ENCODE results near the gene XRCC4.

XRCC4 gene

DNA sequence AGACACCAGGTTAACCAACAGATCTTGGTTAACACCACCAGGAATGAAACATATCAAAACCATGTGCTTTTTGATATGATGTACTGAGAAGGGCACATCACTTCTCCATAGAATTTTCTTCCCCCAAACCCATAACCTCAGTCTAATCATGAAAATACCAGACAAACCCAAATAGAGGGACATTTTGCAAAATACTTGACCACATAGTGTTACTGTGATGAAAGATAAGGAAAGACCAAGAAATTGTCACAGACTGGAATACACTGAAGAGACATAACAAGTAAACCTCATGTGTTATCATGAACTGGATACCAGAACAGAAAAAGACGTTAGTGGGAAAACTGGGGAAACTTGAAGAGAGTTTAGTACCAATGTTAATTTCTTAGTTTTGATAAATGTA is 319.3 kb downstream of the XRCC4 start:
- no peak for DNase-seq

DNA sequence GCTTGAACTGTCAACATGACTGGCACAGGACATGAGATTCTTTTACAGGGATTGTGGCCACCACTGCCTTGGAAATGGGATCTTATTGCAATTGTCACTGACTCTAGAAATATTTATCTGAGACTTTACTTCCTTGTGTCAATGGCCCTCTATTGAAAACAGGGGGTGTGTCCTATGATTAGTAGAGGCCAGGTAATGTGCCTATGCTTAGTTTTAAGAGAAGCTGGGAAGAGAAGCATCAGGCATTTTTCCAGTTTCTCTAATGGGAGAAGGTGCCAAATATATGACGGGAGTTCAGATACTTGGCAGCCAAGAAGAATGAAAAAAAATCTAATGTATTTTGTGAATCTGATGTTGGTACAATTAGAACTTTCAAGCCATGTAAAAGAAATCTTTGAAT is 320.3 kb downstream of the XRCC4 start:
- no peak for DNase-seq

DNA sequence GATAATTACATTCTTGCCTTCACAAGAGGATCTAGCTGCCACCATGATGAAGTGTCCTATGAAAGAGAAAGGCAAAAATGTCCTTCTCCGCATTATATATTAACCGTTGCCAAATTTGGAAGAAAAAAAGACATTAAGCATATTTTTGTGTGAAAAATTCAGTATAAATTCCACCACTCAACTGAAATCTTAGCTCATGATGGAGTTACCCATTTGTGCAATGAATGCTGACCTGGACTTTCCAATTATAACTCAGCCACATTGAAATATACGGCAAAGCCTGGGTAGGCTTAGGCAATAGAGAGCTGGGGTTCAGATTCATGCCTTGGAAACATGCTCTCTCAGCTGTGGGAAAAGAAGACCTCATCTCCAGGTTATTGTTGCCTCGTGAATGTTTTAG is 322.9 kb downstream of the XRCC4 start:
- DNase-seq, result no peak

DNA sequence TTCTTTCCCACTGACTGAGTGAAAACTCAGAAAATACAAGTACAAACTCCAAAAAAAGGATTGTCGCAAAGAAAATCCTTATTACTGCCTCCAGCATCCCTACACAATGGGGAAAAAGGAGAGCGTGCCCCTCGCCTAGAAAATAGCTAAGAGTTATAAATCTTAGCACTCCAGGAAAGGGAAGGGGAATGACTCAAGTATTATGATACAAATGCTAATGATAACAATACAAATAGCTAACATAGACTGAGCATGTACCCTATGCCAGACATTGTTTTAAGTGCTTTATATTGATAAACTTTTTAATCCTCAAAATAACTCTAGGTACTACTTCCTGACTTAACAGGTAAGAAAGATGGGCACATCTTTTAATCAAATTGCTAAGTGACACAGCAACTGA is 323.4 kb downstream of the XRCC4 start:
- DNase-seq, result no peak

DNA sequence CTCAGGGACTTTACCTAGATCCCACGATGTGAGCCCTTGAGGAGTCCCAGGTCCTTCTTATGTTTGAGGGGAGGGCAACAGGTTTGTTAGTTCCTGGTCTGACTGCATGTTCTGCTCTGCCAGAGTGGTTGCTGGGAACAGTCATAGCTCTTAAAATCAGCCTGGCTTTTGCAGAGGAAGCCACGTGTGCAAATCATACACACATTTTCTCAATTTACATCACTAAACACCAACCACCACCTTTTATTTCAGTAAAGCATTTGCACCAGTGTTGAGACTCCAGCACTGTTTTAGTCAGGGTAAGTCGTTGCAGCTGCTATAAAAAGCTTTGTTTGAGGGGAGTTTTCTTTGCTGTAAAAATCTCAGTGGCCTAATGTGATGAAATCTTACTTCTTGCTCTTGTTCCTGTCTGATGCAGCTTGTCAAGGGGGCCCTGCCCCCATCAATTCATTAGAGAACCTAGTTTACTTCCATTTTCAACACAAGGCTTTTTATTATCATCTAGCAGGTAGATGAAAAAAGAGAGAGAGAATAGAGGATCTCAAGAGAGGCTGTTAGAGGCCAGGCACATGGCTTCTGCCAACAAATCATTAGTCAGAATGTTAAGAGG is 323.9 kb downstream of the XRCC4 start:
- DNase-seq, result no peak

DNA sequence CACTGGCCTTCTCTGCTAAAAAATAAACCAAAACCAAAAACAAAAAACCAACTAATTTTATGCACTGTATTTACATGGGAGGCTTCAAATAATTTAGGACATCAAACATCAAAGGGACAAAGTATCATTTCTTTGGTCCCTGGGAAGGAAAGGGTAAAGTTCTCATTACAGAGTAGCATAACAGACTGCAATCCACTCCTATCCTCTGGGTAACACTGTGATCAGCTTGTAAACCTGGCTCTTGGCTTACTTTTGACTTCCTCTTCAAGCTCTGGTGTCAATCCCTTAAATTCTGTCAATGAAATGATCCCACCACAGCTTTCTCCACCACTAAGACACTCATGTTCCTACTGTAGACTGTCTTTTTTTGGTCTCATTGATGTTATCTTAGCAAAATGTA is 324.4 kb downstream of the XRCC4 start:
- no peak for DNase-seq

Measured in fibroblast of skin of right quadriceps (primary cell).